Liver (tissue), 9 donors: ENCODE data around the gene CLEC18C. TPM values are rescaled to one million over a fixed set of nuclear protein-coding genes. Genes with fewer than 3 reads are reported as not detected.
"Not testable (repeated sequence)": the region's sequence is repeated elsewhere in the genome, so short reads cannot be mapped to it uniquely, and the experiment has no call there.

Source experiments
- DNase-seq: peaks from one replicate; pipeline ENCODE4 v3.0.0-alpha.2; 2017; ENCODE audit warnings: low spot score
- H3K27ac ChIP-seq, 2 donors: one replicate each; pipeline ENCODE4 v1.7.0; 2013; ENCODE audit warnings: inconsistent platforms in 2 of 2, low read length in 2 of 2, control low read depth in 1 of 2, low read depth in 1 of 2, mild to moderate bottlenecking in 1 of 2
- H3K27me3 ChIP-seq, 4 donors: one replicate each; pipeline versions ENCODE4 v1.6.1 to v1.7.0; 2013; ENCODE audit warnings: low read length in 3 of 4, inconsistent platforms in 1 of 4, mild to moderate bottlenecking in 1 of 4, moderate library complexity in 1 of 4; ENCODE audit not compliant: control insufficient read depth in 4 of 4, insufficient read depth in 4 of 4
- H3K36me3 ChIP-seq, 4 donors: one replicate each; pipeline versions ENCODE4 v1.6.1 to v1.7.0; 2013; ENCODE audit warnings: low read length in 3 of 4, mild to moderate bottlenecking in 3 of 4, low read depth in 1 of 4, moderate library complexity in 1 of 4; ENCODE audit not compliant: control insufficient read depth in 4 of 4, insufficient read depth in 3 of 4
- H3K4me1 ChIP-seq, 4 donors: one replicate each; pipeline versions ENCODE4 v1.6.1 to v1.7.0; 2013; ENCODE audit warnings: low read length in 3 of 4, mild to moderate bottlenecking in 3 of 4, moderate library complexity in 1 of 4; ENCODE audit not compliant: control insufficient read depth in 4 of 4, insufficient read depth in 4 of 4
- H3K4me3 ChIP-seq, 3 donors: one replicate each; pipeline versions ENCODE4 v1.6.1 to v1.7.0; 2013; ENCODE audit warnings: low read length in 3 of 3, control low read depth in 1 of 3, low read depth in 1 of 3, mild to moderate bottlenecking in 1 of 3
- H3K9ac ChIP-seq, 2 donors: one replicate each; pipeline ENCODE4 v1.7.0; 2013; ENCODE audit warnings: low read length in 2 of 2, mild to moderate bottlenecking in 2 of 2, moderate library complexity in 2 of 2, control low read depth in 1 of 2, low read depth in 1 of 2
- H3K9me3 ChIP-seq, 4 donors: one replicate each; pipeline versions ENCODE4 v1.6.1 to v1.7.0; 2013; ENCODE audit warnings: low read length in 3 of 4; ENCODE audit not compliant: control insufficient read depth in 4 of 4
- HNF4A ChIP-seq, 2 donors: conservative IDR thresholded peaks; 2 replicates each; pipeline ENCODE4 v1.6.1; 2016; ENCODE audit warnings: antibody characterized with exemption in 2 of 2, mild to moderate bottlenecking in 2 of 2
- RXRA ChIP-seq, 2 donors: IDR thresholded peaks; 2 replicates each; pipeline ENCODE4 v1.6.1; 2017 to 2018; ENCODE audit warnings: antibody characterized with exemption in 2 of 2, mild to moderate bottlenecking in 1 of 2
- WGBS: extraction: QIAGEN DNeasy Blood & Tissue Kit; methylation state at CpG from one replicate; pipeline ENCODE4 v1.1.7; 2013; 5-methylcytosine and 5-hydroxymethylcytosine counted together
- polyA plus RNA-seq, 2 donors: library from polyadenylated mRNA; stranded (reverse) in 1 of 2; unstranded in 1 of 2; fragments of 200-250 nt in 1 of 2; fragments of >200 nt in 1 of 2; fragmentation: Nextera tagmentation in 1 of 2; extraction: Ambion mirVana in 1 of 2; gene quantifications; one replicate each; pipeline versions ENCODE4 v1.2.1 to v1.2.3, GENCODE V29; 2013 to 2015
- total RNA-seq, 2 donors: library from RNA; depleted of rRNA; stranded (reverse); fragments of >200 nt; gene quantifications; one replicate each; pipeline ENCODE4 v1.2.3, GENCODE V29; 2014
- donor health status: healthy.
- donor health status: healthy.
- donor health status: healthy.
- donor health status: healthy.
- donor health status: healthy.

The CLEC18C gene
- total and polyA plus RNA-seq, 4 donors: 0.03 to 0.25 (median 0.05) TPM; not detected in 1

DNA sequence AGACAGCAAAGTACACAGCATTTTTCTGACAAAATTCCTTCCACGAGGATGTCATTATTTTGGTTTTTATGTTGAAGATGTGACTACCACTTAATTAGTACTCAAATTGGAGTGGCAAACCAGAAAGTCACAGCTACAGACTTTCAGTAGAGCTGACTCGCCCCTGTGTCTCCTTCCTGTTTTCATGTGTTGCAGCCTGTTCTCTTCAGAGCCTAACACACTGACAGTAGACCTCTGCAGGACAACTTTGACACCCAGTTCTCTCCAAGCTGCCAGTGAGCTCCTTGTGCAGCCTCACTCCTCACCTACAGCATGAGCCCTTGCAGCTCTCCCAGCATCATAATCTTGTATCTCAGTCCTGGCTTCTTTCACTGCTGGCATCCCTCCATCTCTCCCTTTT is 49.0 kb downstream of the CLEC18C start:
- H3K36me3 ChIP-seq, H3K4me3 ChIP-seq, H3K9me3 ChIP-seq, H3K9ac ChIP-seq, DNase-seq, H3K27me3 ChIP-seq: not testable (repeated sequence)
- H3K27ac ChIP-seq: peak overlapping the region in 1 of 2 donors; percentile 25
- 41% methylated on average over 2 of the region's 2 CpGs for WGBS
- H3K4me1 ChIP-seq: peaks cover 0 to 12% (median 3%) of the 10 kb centered on the region in 4 donors

DNA sequence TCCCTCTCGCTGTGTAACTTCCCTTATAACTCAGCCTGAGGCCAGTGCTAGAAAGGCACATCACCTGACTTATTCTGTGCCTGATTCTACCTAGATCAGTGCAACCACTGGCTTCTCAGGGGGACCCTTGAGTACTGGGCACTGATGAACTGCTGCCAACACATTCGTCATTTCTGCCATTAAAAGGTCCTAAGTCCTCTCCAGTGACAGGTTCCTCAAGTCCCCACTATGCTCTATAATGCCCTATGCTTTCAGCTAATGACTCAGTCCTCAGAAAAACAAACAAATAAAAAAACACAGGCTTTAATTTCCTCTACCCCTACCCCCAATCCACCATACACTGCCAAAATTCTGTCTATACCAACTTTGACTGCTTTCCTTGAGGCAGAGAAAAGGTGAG is 49.6 kb downstream of the CLEC18C start:
- not testable (repeated sequence) for H3K4me3 ChIP-seq, H3K9ac ChIP-seq, H3K27me3 ChIP-seq, DNase-seq, H3K9me3 ChIP-seq, H3K36me3 ChIP-seq
- WGBS: 20% methylated on average over 1 of the region's 2 CpGs
- Histone ChIP-seq H3K27ac (peak overlapping the region in 1 of 2 donors; percentile 25), H3K4me1 (peaks cover 0 to 12% (median 3%) of the 10 kb centered on the region in 4 donors)

DNA sequence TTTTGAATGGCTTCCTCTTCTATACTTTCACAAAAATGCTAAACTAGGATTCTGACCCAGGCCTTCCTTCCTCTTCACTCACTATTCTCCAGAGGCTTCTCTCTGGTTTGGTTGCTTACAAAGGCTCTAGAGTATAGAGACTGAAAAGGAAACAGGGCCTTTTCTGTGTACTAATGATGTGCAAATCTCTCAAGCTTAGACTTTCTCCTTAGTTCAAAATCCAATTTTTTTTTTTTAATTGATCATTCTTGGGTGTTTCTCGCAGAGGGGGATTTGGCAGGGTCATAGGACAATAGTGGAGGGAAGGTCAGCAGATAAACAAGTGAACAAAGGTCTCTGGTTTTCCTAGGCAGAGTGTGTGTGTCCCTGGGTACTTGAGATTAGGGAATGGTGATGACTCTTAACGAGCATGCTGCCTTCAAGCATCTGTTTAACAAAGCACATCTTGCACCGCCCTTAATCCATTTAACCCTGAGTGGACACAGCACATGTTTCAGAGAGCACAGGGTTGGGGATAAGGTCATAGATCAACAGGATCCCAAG is 50.5 kb downstream of the CLEC18C start:
- 27% methylated on average over 1 of the region's 3 CpGs for WGBS

DNA sequence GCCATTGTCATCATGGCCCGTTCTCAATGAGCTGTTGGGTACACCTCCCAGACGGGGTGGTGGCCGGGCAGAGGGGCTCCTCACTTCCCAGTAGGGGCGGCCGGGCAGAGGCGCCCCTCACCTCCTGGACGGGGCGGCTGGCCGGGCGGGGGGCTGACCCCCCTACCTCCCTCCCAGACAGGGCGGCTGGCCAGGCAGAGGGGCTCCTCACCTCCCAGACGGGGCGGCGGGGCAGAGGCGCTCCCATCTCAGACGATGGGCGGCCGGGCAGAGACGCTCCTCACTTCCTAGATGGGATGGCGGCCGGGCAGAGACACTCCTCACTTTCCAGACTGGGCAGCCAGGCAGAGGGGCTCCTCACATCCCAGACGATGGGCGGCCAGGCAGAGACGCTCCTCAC is 51.1 kb downstream of the CLEC18C start:
- H3K27me3 ChIP-seq, H3K36me3 ChIP-seq, H3K9me3 ChIP-seq, DNase-seq, H3K4me3 ChIP-seq, H3K9ac ChIP-seq, H3K27ac ChIP-seq: not testable (repeated sequence)
- H3K4me1 ChIP-seq: peaks cover 0 to 12% (median 3%) of the 10 kb centered on the region in 4 donors
- WGBS: 98% methylated on average over 19 of the region's 24 CpGs

More for the DNA sequence above, 50.5 kb downstream of the CLEC18C start:
- peaks cover 0 to 12% (median 3%) of the 10 kb centered on the region in 4 donors for H3K4me1 ChIP-seq
- not testable (repeated sequence) for H3K36me3 ChIP-seq, H3K9ac ChIP-seq, H3K4me3 ChIP-seq, H3K27me3 ChIP-seq, H3K9me3 ChIP-seq, H3K27ac ChIP-seq, DNase-seq
- TF ChIP-seq HNF4A (conservative IDR thresholded peaks at IDR 0.05): peak; percentile 47 to 59

DNA sequence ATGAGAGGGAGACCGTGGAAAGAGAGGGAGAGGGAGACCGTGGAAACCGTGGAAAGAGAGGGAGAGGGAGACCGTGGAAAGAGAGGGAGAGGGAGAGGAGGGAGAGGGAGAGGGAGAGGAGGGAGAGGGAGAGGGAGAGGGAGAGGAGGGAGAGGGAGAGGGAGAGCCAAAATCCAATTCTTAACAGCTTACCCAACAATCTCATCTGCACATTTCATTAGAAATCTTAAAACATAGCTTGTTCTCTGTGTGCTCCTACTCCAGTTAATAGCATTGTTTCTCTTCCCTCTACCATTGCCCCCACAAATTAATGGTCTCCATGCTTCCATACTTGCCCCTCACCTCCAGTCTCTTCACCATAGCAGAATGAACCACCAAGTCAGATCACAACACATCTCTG is 51.8 kb downstream of the CLEC18C start:
- H3K36me3 ChIP-seq: not testable (repeated sequence)
- 84% methylated on average over 4 of the region's 4 CpGs for WGBS

DNA sequence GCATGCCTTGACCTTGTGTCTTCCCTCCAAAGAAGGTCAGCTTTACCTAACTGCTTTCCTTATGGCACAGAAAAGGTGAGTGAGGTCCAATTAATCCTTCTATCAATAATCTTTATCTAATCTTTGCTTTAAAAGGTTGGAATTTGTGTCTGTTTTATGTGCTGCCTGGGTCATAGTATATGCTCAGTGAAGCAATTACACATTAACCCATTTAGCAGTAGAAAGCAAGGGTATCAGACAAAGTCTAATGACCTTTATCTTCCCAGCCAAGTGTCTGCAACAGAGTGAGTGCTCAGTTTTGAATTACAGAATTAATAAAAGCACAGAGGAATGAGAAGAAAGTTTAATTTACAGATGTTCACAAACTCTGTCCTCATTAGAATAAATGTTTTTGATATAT is 52.4 kb downstream of the CLEC18C start:
- not testable (repeated sequence) for DNase-seq, H3K9me3 ChIP-seq, H3K36me3 ChIP-seq, H3K27me3 ChIP-seq, H3K9ac ChIP-seq, H3K4me3 ChIP-seq
- peak overlapping the region in 1 of 2 donors; percentile 25 for H3K27ac ChIP-seq
- H3K4me1 ChIP-seq: peaks cover 0 to 12% (median 3%) of the 10 kb centered on the region in 4 donors
- TF ChIP-seq RXRA (IDR thresholded peaks at IDR 0.05): peak; percentile 52 to 57
- peak; percentile 66 to 68 for TF ChIP-seq HNF4A (conservative IDR thresholded peaks at IDR 0.05)

More for the DNA sequence above, 51.8 kb downstream of the CLEC18C start:
- not testable (repeated sequence) for H3K27me3 ChIP-seq, DNase-seq, H3K4me3 ChIP-seq, H3K9ac ChIP-seq, H3K9me3 ChIP-seq, H3K27ac ChIP-seq
- peaks cover 0 to 12% (median 3%) of the 10 kb centered on the region in 4 donors for H3K4me1 ChIP-seq

DNA sequence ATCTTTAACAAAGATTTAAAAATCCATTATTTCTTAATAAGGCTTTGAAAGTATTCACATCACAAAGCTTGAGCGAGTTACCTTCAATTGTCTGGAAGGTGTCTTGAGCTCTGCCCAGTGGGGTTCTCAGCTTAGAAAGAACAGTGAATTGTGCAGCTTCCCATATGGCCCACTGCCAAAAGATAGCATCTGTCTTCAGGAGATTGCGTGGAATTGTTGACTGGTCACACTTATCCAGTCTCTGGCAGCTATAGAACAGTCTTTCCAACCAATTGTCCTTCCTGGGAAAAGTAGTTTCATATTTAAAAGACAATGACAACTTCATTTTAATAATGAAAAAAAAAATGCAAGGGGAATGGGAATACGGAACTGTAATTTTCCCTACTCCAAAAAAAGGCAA is 58.2 kb downstream of the CLEC18C start:
- 54% methylated on average over 2 of the region's 3 CpGs for WGBS
- not testable (repeated sequence) for H3K27ac ChIP-seq, H3K27me3 ChIP-seq, H3K36me3 ChIP-seq, H3K4me1 ChIP-seq, H3K9ac ChIP-seq, DNase-seq, H3K9me3 ChIP-seq, H3K4me3 ChIP-seq
